DND-41 (cell line): Measurements from ENCODE around the gene MRPS16.
"Not testable (repeated sequence)": the region's sequence is repeated elsewhere in the genome, so short reads cannot be mapped to it uniquely, and the experiment has no call there.

ENCODE experiments used
- ATAC-seq: fragments of 200-7000 bp; cut with Tn5 transposase; 3 replicates; pipeline ENCODE4 v1.9.1; 2021; ENCODE audit warnings: low read depth; ENCODE audit not compliant: insufficient read depth
- DNase-seq: peaks from one replicate; pipeline ENCODE4 v3.0.0-alpha.2; 2020
- H2AFZ ChIP-seq: 2 replicates; pipeline ENCODE4 v1.6.0; 2012; ENCODE audit warnings: low read depth, low read length
- H3K27ac ChIP-seq: 2 replicates; pipeline ENCODE4 v1.5.1; 2012; ENCODE audit warnings: low read length, inconsistent platforms
- H3K27me3 ChIP-seq: fragments of 200-600 bp; sonication (generic); 2 replicates; pipeline ENCODE4 v1.6.0; 2012; ENCODE audit warnings: low read length, mild to moderate bottlenecking, inconsistent platforms; ENCODE audit not compliant: insufficient read depth, poor library complexity
- H3K36me3 ChIP-seq: 2 replicates; pipeline ENCODE4 v1.5.1; 2012; ENCODE audit warnings: low read length, inconsistent platforms; ENCODE audit not compliant: insufficient read depth
- H3K4me1 ChIP-seq: 2 replicates; pipeline ENCODE4 v1.5.1; 2012; ENCODE audit warnings: mild to moderate bottlenecking, low read length; ENCODE audit not compliant: insufficient read depth
- H3K4me2 ChIP-seq: 2 replicates; pipeline ENCODE4 v1.6.0; 2012; ENCODE audit warnings: mild to moderate bottlenecking, moderate library complexity, low read length, inconsistent platforms; ENCODE audit not compliant: insufficient read depth
- H3K4me3 ChIP-seq, 2 experiments: fragments of 200-600 bp in 1 of 2; shearing (Covaris generic) in 1 of 2; 2 replicates each; pipeline ENCODE4 v1.5.1; 2012 to 2016; ENCODE audit warnings: inconsistent platforms in 2 of 2, low read length in 2 of 2, mild to moderate bottlenecking in 2 of 2, low read depth in 1 of 2, moderate library complexity in 1 of 2
- H3K79me2 ChIP-seq: 2 replicates; pipeline ENCODE4 v1.6.0; 2012; ENCODE audit warnings: low read length, inconsistent platforms; ENCODE audit not compliant: insufficient read depth
- H3K9ac ChIP-seq: 2 replicates; pipeline ENCODE4 v1.6.0; 2012; ENCODE audit warnings: low read depth, mild to moderate bottlenecking, inconsistent platforms, low read length, moderate library complexity
- H3K9me3 ChIP-seq: 2 replicates; pipeline ENCODE4 v1.5.1; 2012; ENCODE audit warnings: low read length, moderate library complexity, mild to moderate bottlenecking, inconsistent platforms; ENCODE audit not compliant: insufficient read depth, severe bottlenecking
- H4K20me1 ChIP-seq: 2 replicates; pipeline ENCODE4 v1.6.0; 2012; ENCODE audit warnings: low read length; ENCODE audit not compliant: insufficient read depth
- EZH2 ChIP-seq: IDR thresholded peaks from 3 replicates; pipeline ENCODE4 v1.6.1; 2012; ENCODE audit warnings: borderline replicate concordance, low read depth, mild to moderate bottlenecking, moderate library complexity, low read length, inconsistent platforms; ENCODE audit not compliant: severe bottlenecking
- TF ChIP-seq, protein P1 (sequence below): IDR thresholded peaks from 2 replicates; pipeline ENCODE4 v1.5.1; 2012; ENCODE audit warnings: borderline replicate concordance, low read length, moderate library complexity, mild to moderate bottlenecking; ENCODE audit not compliant: poor library complexity, severe bottlenecking; ENCODE audit errors: extremely low read depth

MRPS16 gene

DNA sequence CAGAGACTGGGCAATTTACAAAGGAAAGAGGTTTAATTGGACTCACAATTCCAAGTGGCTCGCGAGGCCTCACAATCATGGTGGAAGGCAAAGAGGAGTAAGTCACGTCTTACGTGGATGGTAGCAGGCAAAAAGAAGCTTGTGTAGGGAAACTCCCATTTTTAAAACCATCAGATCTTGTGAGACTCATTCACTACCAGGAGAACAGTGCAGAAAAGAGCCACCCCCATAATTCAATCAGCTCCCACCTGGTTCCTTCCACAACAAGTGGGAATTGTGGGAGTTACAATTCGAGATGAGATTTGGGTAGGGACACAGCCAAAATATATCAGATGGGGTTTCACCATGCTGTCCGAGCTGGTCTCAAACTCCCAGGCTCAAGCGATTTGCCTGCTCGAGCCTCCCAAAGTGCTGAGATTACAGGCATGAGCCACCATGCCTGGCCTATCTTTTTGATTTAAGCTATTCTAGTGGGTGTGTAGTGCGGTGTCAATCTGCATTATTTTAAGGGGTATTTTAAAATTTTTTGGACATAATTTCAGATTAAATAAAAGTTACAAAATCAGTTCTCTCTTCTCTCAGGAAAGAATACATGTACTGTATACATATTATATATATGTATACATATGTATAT is 9.0 kb upstream of the MRPS16 start:
- TF ChIP-seq, protein P1, sequence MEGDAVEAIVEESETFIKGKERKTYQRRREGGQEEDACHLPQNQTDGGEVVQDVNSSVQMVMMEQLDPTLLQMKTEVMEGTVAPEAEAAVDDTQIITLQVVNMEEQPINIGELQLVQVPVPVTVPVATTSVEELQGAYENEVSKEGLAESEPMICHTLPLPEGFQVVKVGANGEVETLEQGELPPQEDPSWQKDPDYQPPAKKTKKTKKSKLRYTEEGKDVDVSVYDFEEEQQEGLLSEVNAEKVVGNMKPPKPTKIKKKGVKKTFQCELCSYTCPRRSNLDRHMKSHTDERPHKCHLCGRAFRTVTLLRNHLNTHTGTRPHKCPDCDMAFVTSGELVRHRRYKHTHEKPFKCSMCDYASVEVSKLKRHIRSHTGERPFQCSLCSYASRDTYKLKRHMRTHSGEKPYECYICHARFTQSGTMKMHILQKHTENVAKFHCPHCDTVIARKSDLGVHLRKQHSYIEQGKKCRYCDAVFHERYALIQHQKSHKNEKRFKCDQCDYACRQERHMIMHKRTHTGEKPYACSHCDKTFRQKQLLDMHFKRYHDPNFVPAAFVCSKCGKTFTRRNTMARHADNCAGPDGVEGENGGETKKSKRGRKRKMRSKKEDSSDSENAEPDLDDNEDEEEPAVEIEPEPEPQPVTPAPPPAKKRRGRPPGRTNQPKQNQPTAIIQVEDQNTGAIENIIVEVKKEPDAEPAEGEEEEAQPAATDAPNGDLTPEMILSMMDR, result no peak
- TF ChIP-seq EZH2, result no peak
- no peak overlapping the region for H3K4me3 ChIP-seq
- no peak overlapping the region for H3K9ac ChIP-seq
- no peaks in the 10 kb centered on the region for H3K27me3 ChIP-seq
- DNase-seq, result no peak
- ATAC-seq, result no peak
- H3K4me2 ChIP-seq, result no peak overlapping the region
- H4K20me1 ChIP-seq, result no peaks in the 10 kb centered on the region
- H3K27ac ChIP-seq, result no peak overlapping the region
- H3K4me1 ChIP-seq, result no peaks in the 10 kb centered on the region
- H3K9me3 ChIP-seq, result peaks cover 8% of the 10 kb centered on the region
- H2AFZ ChIP-seq, result no peak overlapping the region
- H3K36me3 ChIP-seq, result no peaks in the 10 kb centered on the region
- no peaks in the 10 kb centered on the region for H3K79me2 ChIP-seq

DNA sequence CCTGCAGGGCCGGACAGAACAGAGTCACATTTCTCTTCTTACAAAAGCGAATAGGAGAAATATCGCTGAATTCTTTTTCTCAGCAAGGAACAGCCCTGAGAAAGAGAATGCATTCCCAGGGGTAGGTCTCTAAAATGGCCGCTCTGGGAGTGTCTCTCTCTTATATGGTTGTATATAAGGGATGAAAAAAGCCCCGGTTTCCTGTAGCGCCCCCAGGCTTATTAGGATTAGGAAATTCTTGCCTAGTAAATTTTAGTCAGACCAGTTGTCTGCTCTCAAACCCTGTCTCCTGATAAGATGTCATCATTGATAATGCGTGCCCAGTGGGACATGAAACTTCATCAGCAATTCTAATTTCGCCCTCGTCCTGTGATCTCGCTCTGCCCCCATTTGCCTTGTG is 6.2 kb upstream of the MRPS16 start:
- not testable (repeated sequence) for H3K27me3 ChIP-seq, H3K4me3 ChIP-seq, ATAC-seq, H3K4me2 ChIP-seq, H3K27ac ChIP-seq, H3K9me3 ChIP-seq, H3K79me2 ChIP-seq, H4K20me1 ChIP-seq, H3K4me1 ChIP-seq, H2AFZ ChIP-seq, H3K36me3 ChIP-seq, H3K9ac ChIP-seq
- DNase-seq, result peak; percentile 26

DNA sequence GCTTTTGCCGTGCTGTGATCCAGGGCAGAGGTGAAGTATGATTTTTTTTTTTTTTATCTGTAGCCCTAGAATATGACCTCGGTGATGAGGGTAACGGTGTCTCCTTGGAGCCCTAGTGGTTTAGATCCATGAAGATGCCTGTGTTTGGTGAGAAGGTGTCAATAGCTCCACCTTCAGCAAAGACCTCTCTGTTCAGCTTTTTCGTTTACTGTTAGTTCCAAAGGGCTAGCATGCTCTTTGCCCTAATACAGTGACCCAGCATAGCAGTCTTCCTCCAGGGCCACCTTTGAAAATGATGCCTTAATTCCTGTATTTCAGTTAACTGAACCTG is 746 bp upstream of the MRPS16 start:
- Histone ChIP-seq H3K4me2 (peak overlapping the region; percentile 90), H3K9ac (peak overlapping the region; percentile 87), H3K9me3 (no peaks in the 10 kb centered on the region), H3K27ac (peak overlapping the region; percentile 85), H3K27me3 (no peaks in the 10 kb centered on the region), H2AFZ (peak overlapping the region; percentile 84), H3K4me3 (peak overlapping the region; percentile 72 to 86), H3K36me3 (peaks cover 30% of the 10 kb centered on the region), H3K4me1 (peaks cover 44% of the 10 kb centered on the region), H4K20me1 (no peaks in the 10 kb centered on the region), H3K79me2 (peaks cover 53% of the 10 kb centered on the region)
- ATAC-seq, result no peak
- no peak for DNase-seq
- TF ChIP-seq, protein P1, result no peak
- TF ChIP-seq EZH2, result no peak

DNA sequence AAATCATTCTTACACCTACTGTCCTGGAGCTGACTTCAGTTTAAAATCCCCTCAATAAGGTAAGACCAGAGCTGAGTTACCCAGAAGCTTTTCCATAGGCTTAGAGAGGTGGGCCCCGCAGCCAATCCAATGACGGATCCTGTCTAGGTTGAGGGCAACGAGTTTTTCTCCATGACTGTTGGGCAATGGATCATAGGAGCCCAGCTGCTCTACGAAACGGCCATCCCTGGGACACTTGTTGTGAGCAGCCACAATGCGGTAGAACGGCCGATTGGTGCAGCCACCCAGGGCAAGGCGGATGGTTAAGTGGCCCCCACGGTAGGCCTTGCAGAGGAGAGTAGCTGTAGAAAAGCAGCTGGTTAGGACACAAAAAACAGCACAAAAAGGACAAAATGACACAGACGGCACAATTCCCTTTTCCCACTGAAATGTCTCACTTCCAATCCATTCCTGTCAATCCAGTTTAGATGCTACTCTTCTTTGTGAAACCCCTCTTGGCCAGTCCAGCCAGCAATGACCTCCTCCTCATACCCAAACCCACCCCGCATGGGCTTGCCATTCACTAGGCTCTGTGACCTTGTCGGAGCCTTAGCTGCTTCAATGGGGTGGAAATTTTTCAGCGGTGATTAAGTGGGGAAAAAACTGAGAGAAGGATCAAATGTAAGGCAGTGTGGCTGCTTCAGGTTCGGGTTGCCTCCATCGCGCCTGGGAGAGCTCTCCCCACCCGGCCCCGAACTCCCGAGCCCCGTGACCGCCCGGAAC is 580 bp downstream of the MRPS16 start:
- H3K36me3 ChIP-seq, result peaks cover 35% of the 10 kb centered on the region
- no peaks in the 10 kb centered on the region for H3K9me3 ChIP-seq
- H3K27ac ChIP-seq, result peak overlapping the region; percentile 85
- TF ChIP-seq EZH2, result no peak
- TF ChIP-seq, protein P1, result no peak
- no peaks in the 10 kb centered on the region for H3K27me3 ChIP-seq
- no peaks in the 10 kb centered on the region for H4K20me1 ChIP-seq
- peak overlapping the region; percentile 90 for H3K4me2 ChIP-seq
- H3K4me1 ChIP-seq, result peaks cover 53% of the 10 kb centered on the region
- H3K9ac ChIP-seq, result peak overlapping the region; percentile 87
- H2AFZ ChIP-seq, result peak overlapping the region; percentile 84
- peak; percentile 64 for ATAC-seq
- peaks cover 64% of the 10 kb centered on the region for H3K79me2 ChIP-seq
- peak; percentile 35 for DNase-seq
- H3K4me3 ChIP-seq, result peak overlapping the region; percentile 72 to 86
